H1 (cell line): ENCODE data around the gene GGT5.
"Not testable (repeated sequence)": the region's sequence is repeated elsewhere in the genome, so short reads cannot be mapped to it uniquely, and the experiment has no call there.

Source experiments
- EZH2 ChIP-seq: fragments of 200-600 bp; sonication (generic); IDR thresholded peaks from 2 replicates; pipeline ENCODE4 v1.7.1; 2012; ENCODE audit warnings: low read depth, mild to moderate bottlenecking, moderate library complexity, low read length, inconsistent platforms; ENCODE audit not compliant: severe bottlenecking
- GTF2F1 ChIP-seq: IDR thresholded peaks from 2 replicates; pipeline ENCODE4 v1.6.1; 2012; ENCODE audit warnings: low read depth, low read length, improper control_type of control experiment, borderline replicate concordance
- HDAC6 ChIP-seq: IDR thresholded peaks from one replicate; pipeline ENCODE4 v1.7.1; 2012; ENCODE audit warnings: low read depth, mild to moderate bottlenecking, inconsistent platforms, low read length, moderate library complexity
- JUN ChIP-seq: IDR thresholded peaks from 2 replicates; pipeline ENCODE4 v1.6.1; 2011; ENCODE audit warnings: low read depth, mild to moderate bottlenecking, improper control_type of control experiment, low read length
- MAFK ChIP-seq: IDR thresholded peaks from 2 replicates; pipeline ENCODE4 v1.6.1; 2012; ENCODE audit warnings: low read depth, mild to moderate bottlenecking, improper control_type of control experiment, low read length
- SP1 ChIP-seq: IDR thresholded peaks from 2 replicates; pipeline ENCODE4 v1.6.1; 2011; ENCODE audit warnings: low read depth, low read length
- USF2 ChIP-seq: IDR thresholded peaks from 2 replicates; pipeline ENCODE4 v1.6.1; 2011; ENCODE audit warnings: low read length, improper control_type of control experiment
- YY1 ChIP-seq: IDR thresholded peaks from 2 replicates; pipeline ENCODE4 v1.6.1; 2011; ENCODE audit warnings: low read depth, mild to moderate bottlenecking, low read length
- TF ChIP-seq, protein P1 (sequence below), 3 experiments: IDR thresholded peaks; 1 replicate in 2 of 3; 2 replicates in 1 of 3; pipeline versions ENCODE4 v1.5.1 to v1.6.1; 2011; ENCODE audit warnings: low read length in 3 of 3, mild to moderate bottlenecking in 3 of 3, inconsistent platforms in 2 of 3, low read depth in 1 of 3, moderate library complexity in 1 of 3; ENCODE audit not compliant: insufficient read depth in 1 of 3; ENCODE audit errors: control extremely low read depth in 1 of 3

GRCh38 chr22:24245584-24246561 lies 991 bp upstream of the GGT5 start:
- TF ChIP-seq, protein P1, sequence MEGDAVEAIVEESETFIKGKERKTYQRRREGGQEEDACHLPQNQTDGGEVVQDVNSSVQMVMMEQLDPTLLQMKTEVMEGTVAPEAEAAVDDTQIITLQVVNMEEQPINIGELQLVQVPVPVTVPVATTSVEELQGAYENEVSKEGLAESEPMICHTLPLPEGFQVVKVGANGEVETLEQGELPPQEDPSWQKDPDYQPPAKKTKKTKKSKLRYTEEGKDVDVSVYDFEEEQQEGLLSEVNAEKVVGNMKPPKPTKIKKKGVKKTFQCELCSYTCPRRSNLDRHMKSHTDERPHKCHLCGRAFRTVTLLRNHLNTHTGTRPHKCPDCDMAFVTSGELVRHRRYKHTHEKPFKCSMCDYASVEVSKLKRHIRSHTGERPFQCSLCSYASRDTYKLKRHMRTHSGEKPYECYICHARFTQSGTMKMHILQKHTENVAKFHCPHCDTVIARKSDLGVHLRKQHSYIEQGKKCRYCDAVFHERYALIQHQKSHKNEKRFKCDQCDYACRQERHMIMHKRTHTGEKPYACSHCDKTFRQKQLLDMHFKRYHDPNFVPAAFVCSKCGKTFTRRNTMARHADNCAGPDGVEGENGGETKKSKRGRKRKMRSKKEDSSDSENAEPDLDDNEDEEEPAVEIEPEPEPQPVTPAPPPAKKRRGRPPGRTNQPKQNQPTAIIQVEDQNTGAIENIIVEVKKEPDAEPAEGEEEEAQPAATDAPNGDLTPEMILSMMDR (IDR thresholded peaks at IDR 0.05; ENCODE audit: control extremely low read depth in 1 of 3, insufficient read depth in 1 of 3, low read depth in 1 of 3, low read length in 3 of 3): not testable (repeated sequence)
- not testable (repeated sequence) for TF ChIP-seq EZH2, SP1, GTF2F1, YY1, USF2, MAFK, JUN, HDAC6
